NAMALWA (cell line): ENCODE results near the gene SCAMP2.
"Not testable (repeated sequence)": the region's sequence is repeated elsewhere in the genome, so short reads cannot be mapped to it uniquely, and the experiment has no call there.

Experiments used
- DNase-seq: peaks from one replicate; pipeline ENCODE4 v3.0.0-alpha.2; 2015; ENCODE audit warnings: low spot score

SCAMP2 gene

GRCh38 chr15:74873036-74873755 lies at the start of gene SCAMP2:
SCAMP2 (minus strand) TSS chr15:74873365; CDS start chr15:74873255, 110 bp downstream.
- DNase-seq: peak; percentile 96

GRCh38 chr15:74920456-74920855 lies 47.3 kb upstream of the SCAMP2 start:
- DNase-seq: no peak

- DNase-seq: no peak
These were observed 44.5 kb upstream of the SCAMP2 start for GRCh38 chr15:74917676-74918075.

- not testable (repeated sequence) for DNase-seq
These were observed 40.6 kb upstream of the SCAMP2 start for GRCh38 chr15:74913799-74914198.

- no peak for DNase-seq
These were observed 39.9 kb upstream of the SCAMP2 start for GRCh38 chr15:74913041-74913440.

- no peak for DNase-seq
These were observed 35.5 kb upstream of the SCAMP2 start for GRCh38 chr15:74908635-74909034.

- peak; percentile 29 for DNase-seq
These were observed 34.2 kb upstream of the SCAMP2 start for GRCh38 chr15:74907163-74907870.

GRCh38 chr15:74906450-74907162 lies 33.4 kb upstream of the SCAMP2 start, which contains the start of gene FAM219B:
FAM219B (minus strand) TSS chr15:74906851; CDS start chr15:74906800, 51 bp downstream.
- DNase-seq: peak; percentile 84

GRCh38 chr15:74906067-74906449 lies 32.9 kb upstream of the SCAMP2 start:
- DNase-seq: peak; percentile 56

- no peak for DNase-seq
These were observed 31.1 kb upstream of the SCAMP2 start for GRCh38 chr15:74904190-74904805.

GRCh38 chr15:74903676-74904075 lies 30.5 kb upstream of the SCAMP2 start:
- DNase-seq: no peak

GRCh38 chr15:74902295-74903075 lies 29.3 kb upstream of the SCAMP2 start:
- no peak for DNase-seq

GRCh38 chr15:74901612-74902063 lies 28.5 kb upstream of the SCAMP2 start:
- peak; percentile 84 for DNase-seq

- no peak for DNase-seq
These were observed 24.1 kb upstream of the SCAMP2 start for GRCh38 chr15:74897300-74897701.

GRCh38 chr15:74896316-74896715 lies 23.2 kb upstream of the SCAMP2 start:
- no peak for DNase-seq

GRCh38 chr15:74895830-74896229 lies 22.7 kb upstream of the SCAMP2 start:
- DNase-seq: no peak

GRCh38 chr15:74894383-74894782 lies 21.2 kb upstream of the SCAMP2 start:
- not testable (repeated sequence) for DNase-seq

GRCh38 chr15:74893627-74894026 lies 20.5 kb upstream of the SCAMP2 start:
- DNase-seq: no peak

- no peak for DNase-seq
These were observed 19.8 kb upstream of the SCAMP2 start for GRCh38 chr15:74892931-74893330.

GRCh38 chr15:74892313-74892712 lies 19.1 kb upstream of the SCAMP2 start:
- no peak for DNase-seq

GRCh38 chr15:74891469-74891868 lies 18.3 kb upstream of the SCAMP2 start:
- no peak for DNase-seq

- no peak for DNase-seq
These were observed 17.4 kb upstream of the SCAMP2 start for GRCh38 chr15:74890665-74890960.
